Lower leg skin (tissue), 3 donors: ENCODE measurements around the gene ADH7.

ENCODE experiments used
- POLR2A ChIP-seq, 2 donors: fragments of 450-650 bp; IDR thresholded peaks; one replicate each; pipeline ENCODE4 v1.6.1; 2016 to 2017; ENCODE audit warnings: antibody characterized with exemption in 2 of 2, mild to moderate bottlenecking in 1 of 2, moderate library complexity in 1 of 2
- TF ChIP-seq, protein P1 (sequence below), 3 donors: fragments of 450-650 bp; IDR thresholded peaks; one replicate each; pipeline ENCODE4 v1.5.1; 2016; ENCODE audit warnings: antibody characterized with exemption in 3 of 3, mild to moderate bottlenecking in 3 of 3, moderate library complexity in 2 of 3

DNA sequence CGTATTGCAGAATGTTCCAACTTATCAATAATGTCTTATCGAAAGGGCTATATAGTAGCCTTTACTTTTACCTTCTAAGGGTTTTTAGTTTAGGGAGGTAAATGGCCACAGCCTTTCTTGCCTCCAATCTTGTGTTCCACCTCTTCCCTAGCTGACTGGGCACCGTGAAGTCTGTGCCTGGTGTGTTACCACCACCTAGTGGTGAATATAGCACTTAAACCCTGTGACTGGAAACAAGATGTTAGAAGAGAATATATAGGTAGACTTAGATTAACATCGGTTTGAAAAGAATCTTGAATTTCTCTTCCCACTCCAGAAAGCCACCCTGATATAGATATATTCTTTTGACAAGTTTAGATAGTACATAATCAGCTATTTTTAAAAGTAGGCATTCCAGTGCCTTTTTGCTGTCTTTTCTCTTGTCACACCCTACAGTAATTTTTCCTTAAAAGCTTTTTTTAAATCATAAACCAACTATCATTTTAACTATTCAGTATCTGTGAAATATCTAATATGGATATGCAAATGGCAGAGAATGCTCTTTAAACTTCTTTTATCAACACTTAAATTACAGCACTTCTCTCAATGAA, 27.8 kb upstream of the ADH7 start:
- TF ChIP-seq, protein P1, sequence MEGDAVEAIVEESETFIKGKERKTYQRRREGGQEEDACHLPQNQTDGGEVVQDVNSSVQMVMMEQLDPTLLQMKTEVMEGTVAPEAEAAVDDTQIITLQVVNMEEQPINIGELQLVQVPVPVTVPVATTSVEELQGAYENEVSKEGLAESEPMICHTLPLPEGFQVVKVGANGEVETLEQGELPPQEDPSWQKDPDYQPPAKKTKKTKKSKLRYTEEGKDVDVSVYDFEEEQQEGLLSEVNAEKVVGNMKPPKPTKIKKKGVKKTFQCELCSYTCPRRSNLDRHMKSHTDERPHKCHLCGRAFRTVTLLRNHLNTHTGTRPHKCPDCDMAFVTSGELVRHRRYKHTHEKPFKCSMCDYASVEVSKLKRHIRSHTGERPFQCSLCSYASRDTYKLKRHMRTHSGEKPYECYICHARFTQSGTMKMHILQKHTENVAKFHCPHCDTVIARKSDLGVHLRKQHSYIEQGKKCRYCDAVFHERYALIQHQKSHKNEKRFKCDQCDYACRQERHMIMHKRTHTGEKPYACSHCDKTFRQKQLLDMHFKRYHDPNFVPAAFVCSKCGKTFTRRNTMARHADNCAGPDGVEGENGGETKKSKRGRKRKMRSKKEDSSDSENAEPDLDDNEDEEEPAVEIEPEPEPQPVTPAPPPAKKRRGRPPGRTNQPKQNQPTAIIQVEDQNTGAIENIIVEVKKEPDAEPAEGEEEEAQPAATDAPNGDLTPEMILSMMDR (IDR thresholded peaks at IDR 0.05), result peak in 1 of 3 donors; percentile 55
- TF ChIP-seq POLR2A (IDR thresholded peaks at IDR 0.05), result no peak
